Testis (tissue), 5 donors: ENCODE results near the gene ANGPTL3. TPM values are rescaled to one million over a fixed set of nuclear protein-coding genes. Genes with fewer than 3 reads are reported as not detected.
"Not testable (repeated sequence)": the region's sequence is repeated elsewhere in the genome, so short reads cannot be mapped to it uniquely, and the experiment has no call there.

Experiments
- DNase-seq: peaks from one replicate; pipeline ENCODE4 v3.0.0-alpha.2; 2019
- H3K27ac ChIP-seq, 2 donors: fragments of 200-600 bp; sonication (generic); one replicate each; pipeline ENCODE4 v1.5.1; 2019
- H3K27me3 ChIP-seq: fragments of 200-600 bp; sonication (generic); one replicate; pipeline ENCODE4 v1.5.1; 2019
- H3K36me3 ChIP-seq: fragments of 200-600 bp; sonication (generic); one replicate; pipeline ENCODE4 v1.5.1; 2017; ENCODE audit warnings: low read depth; ENCODE audit errors: missing control alignments
- H3K4me1 ChIP-seq: fragments of 200-600 bp; sonication (generic); one replicate; pipeline ENCODE4 v1.5.1; 2019
- H3K4me3 ChIP-seq, 2 donors: fragments of 200-600 bp; sonication (generic); one replicate each; pipeline ENCODE4 v1.5.1; 2017 to 2019
- H3K9me3 ChIP-seq: fragments of 200-600 bp; sonication (generic); one replicate; pipeline ENCODE4 v1.5.1; 2017
- CTCF ChIP-seq, 3 experiments: fragments of 450-650 bp in 2 of 3; fragments of 200-600 bp in 1 of 3; sonication (generic) in 1 of 3; IDR thresholded peaks; one replicate each; pipeline ENCODE4 v1.5.1; 2016 to 2019; ENCODE audit warnings: antibody characterized with exemption in 3 of 3, mild to moderate bottlenecking in 2 of 3, moderate library complexity in 1 of 3
- POLR2A ChIP-seq: fragments of 450-650 bp; IDR thresholded peaks from one replicate; pipeline ENCODE4 v1.6.1; 2017; ENCODE audit warnings: antibody characterized with exemption, mild to moderate bottlenecking, moderate library complexity
- WGBS, 2 donors: methylation state at CpG; one replicate each; pipeline ENCODE4 v1.1.5; 2018; 5-methylcytosine and 5-hydroxymethylcytosine counted together
- intact Hi-C: fragments of 100-400 bp; cut with DNase I; formaldehyde crosslinking; loops from one replicate; pipeline ENCODE4 v1.15.1; 2023; ENCODE audit warnings: low total_unique reads
- long read RNA-seq, 2 donors: transcript quantifications; one replicate each; lab custom pipeline, GENCODE V29; 2026
- polyA plus RNA-seq: library from polyadenylated mRNA; stranded (reverse); fragments of 350-450 nt; fragmentation: Illumina TruSeq; extraction: RNeasy Lipid Tissue Mini Kit (QIAGEN cat#74804); gene quantifications from one replicate; pipeline ENCODE4 v1.2.3, GENCODE V29; 2014; ENCODE audit warnings: low read depth, low replicate concordance; ENCODE audit not compliant: insufficient read depth
- total RNA-seq, 2 donors: library from RNA; depleted of rRNA; stranded (reverse); fragments of >200 nt; gene quantifications; one replicate each; pipeline ENCODE4 v1.2.3, GENCODE V29; 2016

Gene ANGPTL3, protein sequence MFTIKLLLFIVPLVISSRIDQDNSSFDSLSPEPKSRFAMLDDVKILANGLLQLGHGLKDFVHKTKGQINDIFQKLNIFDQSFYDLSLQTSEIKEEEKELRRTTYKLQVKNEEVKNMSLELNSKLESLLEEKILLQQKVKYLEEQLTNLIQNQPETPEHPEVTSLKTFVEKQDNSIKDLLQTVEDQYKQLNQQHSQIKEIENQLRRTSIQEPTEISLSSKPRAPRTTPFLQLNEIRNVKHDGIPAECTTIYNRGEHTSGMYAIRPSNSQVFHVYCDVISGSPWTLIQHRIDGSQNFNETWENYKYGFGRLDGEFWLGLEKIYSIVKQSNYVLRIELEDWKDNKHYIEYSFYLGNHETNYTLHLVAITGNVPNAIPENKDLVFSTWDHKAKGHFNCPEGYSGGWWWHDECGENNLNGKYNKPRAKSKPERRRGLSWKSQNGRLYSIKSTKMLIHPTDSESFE
- total RNA-seq (not detected), polyA plus RNA-seq (0.25 TPM)
- long read RNA-seq, donor 1, result 0 reads
- long read RNA-seq, donor 2, partial matches to known transcripts, result 14 of 14 reads
- long read RNA-seq, donor 2, other reads (novel, unspliced or antisense), result 0 of 14 reads

GRCh38 chr1:62597281-62597680 lies at the start of gene ANGPTL3:
Gene ANGPTL3, plus strand, starts transcription at chr1:62597520. Its CDS starts 47 bp downstream, at chr1:62597567.
- DNase-seq, result no peak
- Histone ChIP-seq H3K4me3 (no peak within 1 kb of the TSS), H3K36me3 (no peaks in the 10 kb centered on the region), H3K9me3 (no peaks in the 10 kb centered on the region), H3K27ac (no peak within 1 kb of the TSS), H3K27me3 (no peaks in the 10 kb centered on the region), H3K4me1 (no peaks in the 10 kb centered on the region)
- intact Hi-C loops, result no loop called here
- 79 to 87% methylated on average over 3 of the region's 3 CpGs for WGBS, 2 donors
- TF ChIP-seq CTCF (IDR thresholded peaks at IDR 0.05) (no peak), POLR2A (no peak)

DNA sequence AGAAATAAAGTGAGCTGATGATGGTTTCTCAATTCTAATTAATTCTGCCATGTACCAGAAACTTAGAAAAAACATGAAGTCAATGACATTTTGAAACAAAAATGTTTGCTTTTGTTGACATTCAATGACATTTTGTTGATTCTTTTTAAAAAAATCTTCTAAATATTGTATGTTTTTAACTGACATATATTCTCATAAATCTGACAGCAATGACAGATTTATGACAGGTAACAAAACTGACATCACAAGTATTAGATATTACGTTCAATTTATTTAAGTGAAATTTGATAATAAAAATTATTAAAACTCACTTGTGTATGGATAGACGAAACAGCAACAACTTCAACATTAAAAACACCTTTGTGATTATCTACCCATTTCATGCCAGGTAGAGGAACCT lies 36.0 kb upstream of the ANGPTL3 start:
- Histone ChIP-seq H3K4me3 (no peak overlapping the region), H3K27me3 (no peaks in the 10 kb centered on the region), H3K4me1 (no peaks in the 10 kb centered on the region), H3K9me3 (no peaks in the 10 kb centered on the region), H3K36me3 (no peaks in the 10 kb centered on the region), H3K27ac (no peak overlapping the region)
- 97 to 98% methylated on average over 2 of the region's 2 CpGs for WGBS, 2 donors
- no peak for DNase-seq
- no peak for TF ChIP-seq CTCF (IDR thresholded peaks at IDR 0.05)
- no peak for TF ChIP-seq POLR2A
- intact Hi-C loops, result no loop called here

GRCh38 chr1:62567182-62567581 lies 30.1 kb upstream of the ANGPTL3 start:
- intact Hi-C loops, H3K27me3 ChIP-seq, DNase-seq, H3K9me3 ChIP-seq, H3K4me3 ChIP-seq, H3K36me3 ChIP-seq, H3K4me1 ChIP-seq, H3K27ac ChIP-seq: not testable (repeated sequence)
- WGBS, 2 donors, result 100% methylated on average over 1 of the region's 1 CpG

- H3K27ac ChIP-seq, H3K4me1 ChIP-seq, H3K36me3 ChIP-seq, intact Hi-C loops, H3K9me3 ChIP-seq, H3K4me3 ChIP-seq, H3K27me3 ChIP-seq, DNase-seq: not testable (repeated sequence)
- WGBS, 2 donors, result 92 to 95% methylated on average over 1 of the region's 1 CpG
Measured at GRCh38 chr1:62567926-62568325, 29.4 kb upstream of the ANGPTL3 start.

GRCh38 chr1:62571517-62571916 lies 25.8 kb upstream of the ANGPTL3 start:
- H3K36me3 ChIP-seq, DNase-seq, H3K27me3 ChIP-seq, H3K9me3 ChIP-seq, intact Hi-C loops, H3K4me1 ChIP-seq, H3K27ac ChIP-seq, H3K4me3 ChIP-seq: not testable (repeated sequence)
- 93 to 98% methylated on average over 4 of the region's 4 CpGs for WGBS, 2 donors

DNA sequence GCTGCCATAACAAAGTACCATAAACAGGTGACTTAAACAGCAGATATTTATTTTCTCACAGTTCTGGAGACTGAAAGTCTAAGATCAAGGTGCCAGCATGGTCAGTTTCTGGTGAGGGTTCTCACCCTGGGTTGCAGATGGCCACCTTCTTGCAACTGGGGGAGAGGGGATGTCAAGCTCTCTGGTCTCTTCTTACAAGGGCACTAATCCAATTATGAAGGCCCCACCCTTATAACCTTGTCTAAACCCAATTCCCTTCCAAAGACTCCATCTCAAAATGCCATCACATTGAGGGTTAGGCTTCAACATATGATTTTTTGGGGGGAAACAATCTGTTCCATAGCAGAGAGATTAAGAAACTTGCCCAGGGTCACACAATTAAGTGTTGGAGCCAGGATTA lies 24.8 kb upstream of the ANGPTL3 start:
- TF ChIP-seq CTCF (IDR thresholded peaks at IDR 0.05), result no peak
- TF ChIP-seq POLR2A, result no peak
- H3K27ac ChIP-seq, result no peak overlapping the region
- no peaks in the 10 kb centered on the region for H3K4me1 ChIP-seq
- no peak for DNase-seq
- no peaks in the 10 kb centered on the region for H3K27me3 ChIP-seq
- no peak overlapping the region for H3K4me3 ChIP-seq
- no peaks in the 10 kb centered on the region for H3K36me3 ChIP-seq
- intact Hi-C loops, result no loop called here
- no peaks in the 10 kb centered on the region for H3K9me3 ChIP-seq
